Esophagus squamous epithelium (tissue), 5 donors: ENCODE results near the gene C3orf38. TPM values are rescaled to one million over a fixed set of nuclear protein-coding genes. Genes with fewer than 3 reads are reported as not detected.

Source experiments
- DNase-seq: peaks from one replicate; lab custom pipeline; 2025; lab: John Stamatoyannopoulos, UW
- H3K27ac ChIP-seq, 4 donors: fragments of 200-600 bp; sonication (generic); one replicate each; pipeline ENCODE4 v1.5.1; 2016 to 2019; ENCODE audit warnings: mild to moderate bottlenecking in 1 of 4
- H3K27me3 ChIP-seq, 4 donors: fragments of 200-600 bp; sonication (generic); 1 replicate in 3 of 4; 2 replicates in 1 of 4; pipeline versions ENCODE4 v1.5.1 to v1.6.0; 2017 to 2021; ENCODE audit warnings: antibody characterized with exemption in 1 of 4
- H3K36me3 ChIP-seq, 3 donors: fragments of 200-600 bp; sonication (generic); one replicate each; pipeline ENCODE4 v1.5.1; 2016 to 2019
- H3K4me1 ChIP-seq, 3 donors: fragments of 200-600 bp; sonication (generic); one replicate each; pipeline ENCODE4 v1.5.1; 2017 to 2019
- H3K4me3 ChIP-seq, 4 donors: fragments of 200-600 bp; sonication (generic); 1 replicate in 3 of 4; 2 replicates in 1 of 4; pipeline ENCODE4 v1.5.1; 2016 to 2019; ENCODE audit warnings: mild to moderate bottlenecking in 2 of 4, moderate library complexity in 1 of 4
- H3K9me3 ChIP-seq, 3 donors: fragments of 200-600 bp; sonication (generic); one replicate each; pipeline ENCODE4 v1.5.1; 2016 to 2019
- CTCF ChIP-seq, 6 experiments: fragments of 450-650 bp in 4 of 6; fragments of 200-600 bp in 2 of 6; sonication (generic) in 2 of 6; IDR thresholded peaks; one replicate each; pipeline ENCODE4 v1.5.1; 2016 to 2019; ENCODE audit warnings: antibody characterized with exemption in 6 of 6, mild to moderate bottlenecking in 4 of 6, moderate library complexity in 4 of 6
- POLR2A ChIP-seq, 4 donors: fragments of 450-650 bp; IDR thresholded peaks; one replicate each; pipeline ENCODE4 v1.6.1; 2017; ENCODE audit warnings: antibody characterized with exemption in 4 of 4, mild to moderate bottlenecking in 4 of 4, moderate library complexity in 3 of 4
- WGBS, 2 donors: methylation state at CpG; one replicate each; pipeline ENCODE4 v1.1.5; 2018; 5-methylcytosine and 5-hydroxymethylcytosine counted together
- intact Hi-C: fragments of 100-400 bp; cut with DNase I; formaldehyde crosslinking; loops from one replicate; pipeline ENCODE4 v1.15.0; 2022
- total RNA-seq, 4 donors: library from RNA; depleted of rRNA; stranded (reverse); fragments of >200 nt; gene quantifications; one replicate each; pipeline ENCODE4 v1.1.0, GENCODE V29; 2016
- donor health status: DM: yes; HTN: yes; CAD: no.

The C3orf38 gene
- total RNA-seq, 4 donors from 2014 or later, result 10.6 to 19.8 (median 15.6) TPM

- no peak overlapping the region for H3K4me3 ChIP-seq
- peaks cover 0 to 60% (median 0%) of the 10 kb centered on the region in 3 donors for H3K36me3 ChIP-seq
- H3K4me1 ChIP-seq, result no peaks in the 10 kb centered on the region
- H3K9me3 ChIP-seq, result no peaks in the 10 kb centered on the region
- intact Hi-C loops, result no loop called here
- no peak overlapping the region for H3K27ac ChIP-seq
- WGBS, 2 donors, result 89 to 92% methylated on average over 1 of the region's 1 CpG
- H3K27me3 ChIP-seq, result no peaks in the 10 kb centered on the region
- no peak for DNase-seq
- TF ChIP-seq POLR2A (IDR thresholded peaks at IDR 0.05) (no peak), CTCF (IDR thresholded peaks at IDR 0.05) (no peak)
Observed at GRCh38 chr3:88131695-88132094, 18.1 kb upstream of the C3orf38 start.

DNA sequence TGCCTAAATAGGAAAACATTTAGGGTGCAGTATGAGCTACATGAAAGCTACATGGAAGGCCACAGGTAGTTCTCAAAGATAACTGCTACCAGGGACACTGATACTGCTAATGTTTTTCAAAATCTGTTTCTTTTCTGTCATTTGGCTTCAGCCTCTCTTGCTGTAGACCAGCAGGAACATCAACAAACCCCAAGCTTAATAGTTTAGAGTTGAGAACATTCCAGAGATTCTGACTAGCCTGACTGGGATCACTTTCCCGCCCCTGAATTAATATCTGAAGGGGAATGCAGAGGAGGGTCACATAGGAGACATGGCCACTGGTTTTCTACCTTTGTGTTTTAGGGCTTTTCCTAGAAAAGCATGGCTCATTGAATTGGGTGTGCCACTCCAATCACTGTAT is 16.9 kb upstream of the C3orf38 start:
- H3K36me3 ChIP-seq, result peaks cover 0 to 72% (median 0%) of the 10 kb centered on the region in 3 donors
- no peak overlapping the region for H3K27ac ChIP-seq
- H3K4me3 ChIP-seq, result no peak overlapping the region
- H3K9me3 ChIP-seq, result no peaks in the 10 kb centered on the region
- no peaks in the 10 kb centered on the region for H3K4me1 ChIP-seq
- DNase-seq, result no peak
- intact Hi-C loops, result no loop called here
- TF ChIP-seq CTCF (IDR thresholded peaks at IDR 0.05) (no peak), POLR2A (IDR thresholded peaks at IDR 0.05) (no peak)
- H3K27me3 ChIP-seq, result no peaks in the 10 kb centered on the region
- 100% methylated on average over 1 of the region's 1 CpG for WGBS, 2 donors

DNA sequence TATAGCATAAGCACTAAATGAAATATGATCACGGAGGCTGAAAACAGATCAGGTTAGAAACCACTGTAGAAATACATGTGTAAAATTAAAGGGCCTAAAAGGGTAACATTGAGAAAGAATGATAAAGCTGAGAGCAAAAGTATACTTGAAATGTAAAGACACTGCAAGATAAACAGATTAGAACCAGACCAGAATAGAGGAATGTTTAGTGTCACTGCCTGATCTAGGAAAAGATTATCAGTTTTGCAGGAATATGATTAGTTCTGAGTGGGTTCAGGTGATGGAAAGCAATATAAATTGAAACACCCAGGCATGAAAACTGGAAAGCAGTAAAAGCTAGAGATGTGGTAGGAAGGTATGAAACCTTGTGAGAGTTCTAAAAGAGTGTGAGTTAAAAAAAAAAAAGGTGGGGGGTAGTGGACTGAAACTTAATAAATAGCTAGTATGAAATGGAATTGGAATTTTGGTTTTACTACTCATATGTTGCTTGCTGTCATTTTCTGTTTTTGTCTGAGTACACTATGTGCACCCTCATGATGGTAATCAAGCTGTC is 16.0 kb upstream of the C3orf38 start:
- Histone ChIP-seq H3K36me3 (peaks cover 0 to 79% (median 0%) of the 10 kb centered on the region in 3 donors), H3K4me1 (no peaks in the 10 kb centered on the region), H3K27me3 (no peaks in the 10 kb centered on the region), H3K27ac (no peak overlapping the region), H3K9me3 (no peaks in the 10 kb centered on the region), H3K4me3 (no peak overlapping the region)
- TF ChIP-seq CTCF (IDR thresholded peaks at IDR 0.05) (no peak), POLR2A (IDR thresholded peaks at IDR 0.05) (no peak)
- 0% methylated on average over 1 of the region's 1 CpG for WGBS, 2 donors
- DNase-seq, result no peak
- intact Hi-C loops, result no loop called here

GRCh38 chr3:88137836-88138235 is 11.9 kb upstream of the C3orf38 start:
- intact Hi-C loops, result no loop called here
- 61 to 67% methylated on average over 1 of the region's 1 CpG for WGBS, 2 donors
- Histone ChIP-seq H3K27me3 (no peaks in the 10 kb centered on the region), H3K36me3 (peaks cover 0 to 69% (median 0%) of the 10 kb centered on the region in 3 donors), H3K4me3 (no peak overlapping the region), H3K27ac (no peak overlapping the region), H3K4me1 (peaks cover 0 to 10% (median 0%) of the 10 kb centered on the region in 3 donors), H3K9me3 (no peaks in the 10 kb centered on the region)
- no peak for TF ChIP-seq CTCF (IDR thresholded peaks at IDR 0.05)
- no peak for TF ChIP-seq POLR2A (IDR thresholded peaks at IDR 0.05)
- no peak for DNase-seq

DNA sequence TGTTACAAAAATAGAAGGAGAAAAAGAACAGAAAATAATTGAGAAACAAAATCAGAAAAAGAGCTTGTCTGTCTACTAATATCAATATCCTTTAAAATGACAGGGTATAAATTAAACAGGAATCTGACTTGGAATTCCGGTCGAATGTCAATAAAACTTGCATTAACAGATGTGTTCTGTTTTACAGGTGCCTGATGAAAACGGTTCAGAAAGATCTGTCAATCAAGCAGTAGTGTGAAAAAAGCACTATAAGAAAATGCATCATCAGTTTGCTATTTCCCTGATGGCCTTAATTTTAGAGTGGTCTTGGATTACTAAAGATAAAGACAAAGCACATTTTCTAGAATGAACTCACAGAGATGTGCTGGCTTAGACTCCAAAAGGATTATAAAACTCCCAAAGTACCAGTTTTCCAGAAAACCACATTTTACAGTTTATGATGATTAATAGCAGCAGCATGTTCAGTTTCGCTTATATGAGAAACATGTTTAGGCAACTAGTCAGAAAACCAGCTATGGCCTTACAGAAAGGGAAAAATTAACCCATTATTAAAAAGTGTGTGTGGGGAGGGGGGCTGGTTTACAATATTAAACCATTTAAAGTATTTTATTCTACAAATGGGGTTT is 8.2 kb upstream of the C3orf38 start:
- intact Hi-C loops, result no loop called here
- H3K9me3 ChIP-seq, result no peaks in the 10 kb centered on the region
- WGBS, 2 donors, result 27 to 41% methylated on average over 4 of the region's 4 CpGs
- TF ChIP-seq POLR2A (IDR thresholded peaks at IDR 0.05) (no peak), CTCF (IDR thresholded peaks at IDR 0.05) (no peak)
- peaks cover 0 to 18% (median 0%) of the 10 kb centered on the region in 3 donors for H3K4me1 ChIP-seq
- no peak overlapping the region for H3K27ac ChIP-seq
- H3K27me3 ChIP-seq, result no peaks in the 10 kb centered on the region
- H3K36me3 ChIP-seq, result peaks cover 0 to 43% (median 0%) of the 10 kb centered on the region in 3 donors
- no peak for DNase-seq
- no peak overlapping the region for H3K4me3 ChIP-seq
